Right atrium auricular region (tissue), 2 donors: ENCODE measurements around the gene GNAT3. TPM values are rescaled to one million over a fixed set of nuclear protein-coding genes. Genes with fewer than 3 reads are reported as not detected.

Experiments used
- DNase-seq: peaks from one replicate; pipeline ENCODE4 v3.0.0-alpha.2; 2019; ENCODE audit warnings: low spot score
- H3K27ac ChIP-seq, 2 donors: fragments of 200-600 bp; sonication (generic); 1 replicate in 1 of 2; 2 replicates in 1 of 2; pipeline ENCODE4 v1.5.1; 2016 to 2019
- H3K27me3 ChIP-seq, 2 donors: fragments of 200-600 bp; sonication (generic); one replicate each; pipeline versions ENCODE4 v1.5.1 to v1.6.0; 2017 to 2019
- H3K36me3 ChIP-seq: fragments of 200-600 bp; sonication (generic); one replicate; pipeline ENCODE4 v1.5.1; 2016
- H3K4me1 ChIP-seq, 2 donors: fragments of 200-600 bp; sonication (generic); one replicate each; pipeline versions ENCODE4 v1.5.1 to v1.6.0; 2017 to 2019
- H3K4me3 ChIP-seq, 2 donors: fragments of 200-600 bp; sonication (generic); 1 replicate in 1 of 2; 2 replicates in 1 of 2; pipeline ENCODE4 v1.5.1; 2017 to 2019; ENCODE audit warnings: mild to moderate bottlenecking in 1 of 2, moderate library complexity in 1 of 2
- H3K9me3 ChIP-seq, 2 donors: fragments of 200-600 bp; sonication (generic); one replicate each; pipeline ENCODE4 v1.5.1; 2019
- total RNA-seq, 2 donors: library from RNA; depleted of rRNA; stranded (reverse); fragments of >200 nt; gene quantifications; one replicate each; pipeline ENCODE4 v1.1.0, GENCODE V29; 2016
- TF ChIP-seq, protein P1 (sequence below), 2 donors: fragments of 200-600 bp; sonication (generic); IDR thresholded peaks; one replicate each; pipeline ENCODE4 v1.5.1; 2019; ENCODE audit warnings: antibody characterized with exemption in 2 of 2

The GNAT3 gene
- total RNA-seq, 2 donors from 2014 or later = not detected

DNA sequence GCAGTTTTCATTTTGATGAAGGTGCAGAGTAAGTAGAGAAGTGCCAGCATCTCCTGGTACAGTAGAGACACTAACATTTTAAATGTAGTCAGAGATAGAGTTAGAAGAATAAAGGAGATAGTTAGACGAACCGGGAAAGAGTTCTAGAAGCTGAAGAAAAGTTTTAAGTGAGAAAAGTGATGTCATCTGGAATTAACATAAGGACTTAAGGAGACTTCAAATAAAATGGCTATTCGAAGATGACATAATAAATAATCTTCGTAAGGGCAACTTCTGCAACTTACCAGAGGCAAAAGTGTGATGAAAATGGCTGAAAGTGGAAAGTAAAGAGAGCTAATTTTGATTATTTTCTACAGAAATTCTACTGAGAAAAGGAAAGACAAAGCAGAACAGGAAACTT, 20.4 kb downstream of the GNAT3 start:
- Histone ChIP-seq H3K27me3 (no peaks in the 10 kb centered on the region), H3K36me3 (no peaks in the 10 kb centered on the region), H3K9me3 (no peaks in the 10 kb centered on the region), H3K27ac (no peak overlapping the region), H3K4me1 (no peaks in the 10 kb centered on the region), H3K4me3 (no peak overlapping the region)
- TF ChIP-seq, protein P1, sequence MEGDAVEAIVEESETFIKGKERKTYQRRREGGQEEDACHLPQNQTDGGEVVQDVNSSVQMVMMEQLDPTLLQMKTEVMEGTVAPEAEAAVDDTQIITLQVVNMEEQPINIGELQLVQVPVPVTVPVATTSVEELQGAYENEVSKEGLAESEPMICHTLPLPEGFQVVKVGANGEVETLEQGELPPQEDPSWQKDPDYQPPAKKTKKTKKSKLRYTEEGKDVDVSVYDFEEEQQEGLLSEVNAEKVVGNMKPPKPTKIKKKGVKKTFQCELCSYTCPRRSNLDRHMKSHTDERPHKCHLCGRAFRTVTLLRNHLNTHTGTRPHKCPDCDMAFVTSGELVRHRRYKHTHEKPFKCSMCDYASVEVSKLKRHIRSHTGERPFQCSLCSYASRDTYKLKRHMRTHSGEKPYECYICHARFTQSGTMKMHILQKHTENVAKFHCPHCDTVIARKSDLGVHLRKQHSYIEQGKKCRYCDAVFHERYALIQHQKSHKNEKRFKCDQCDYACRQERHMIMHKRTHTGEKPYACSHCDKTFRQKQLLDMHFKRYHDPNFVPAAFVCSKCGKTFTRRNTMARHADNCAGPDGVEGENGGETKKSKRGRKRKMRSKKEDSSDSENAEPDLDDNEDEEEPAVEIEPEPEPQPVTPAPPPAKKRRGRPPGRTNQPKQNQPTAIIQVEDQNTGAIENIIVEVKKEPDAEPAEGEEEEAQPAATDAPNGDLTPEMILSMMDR (IDR thresholded peaks at IDR 0.05) = no peak
- DNase-seq = no peak

DNA sequence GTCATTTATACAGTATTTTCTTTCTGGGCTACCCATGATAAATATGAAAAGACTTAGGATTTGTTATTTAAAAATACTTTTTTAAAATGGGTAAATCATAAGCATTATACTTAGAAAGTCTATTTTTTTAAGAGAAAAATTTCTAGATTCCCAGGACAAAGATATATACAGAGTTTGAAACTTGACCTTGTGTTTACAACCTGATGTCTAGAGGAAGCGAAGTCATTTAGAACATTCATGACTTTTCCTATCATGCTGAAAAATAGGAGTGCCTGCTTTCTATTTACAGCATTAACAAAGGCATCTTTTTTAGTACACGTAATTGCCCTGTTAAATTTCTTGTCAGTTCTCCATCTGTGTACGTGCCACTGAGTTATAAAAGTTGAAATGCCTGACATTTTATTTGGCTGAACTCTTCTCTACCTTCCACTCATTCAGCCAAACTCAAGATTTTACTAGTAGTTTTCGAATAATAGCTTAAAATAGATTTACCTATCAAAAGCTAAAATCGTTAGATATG, 23.0 kb downstream of the GNAT3 start:
- H3K36me3 ChIP-seq = no peaks in the 10 kb centered on the region
- peak overlapping the region in 1 of 2 donors; percentile 4 for H3K27ac ChIP-seq
- no peak for DNase-seq
- TF ChIP-seq, protein P1 (IDR thresholded peaks at IDR 0.05) = no peak
- no peaks in the 10 kb centered on the region for H3K4me1 ChIP-seq
- no peaks in the 10 kb centered on the region for H3K9me3 ChIP-seq
- no peaks in the 10 kb centered on the region for H3K27me3 ChIP-seq
- no peak overlapping the region for H3K4me3 ChIP-seq

DNA sequence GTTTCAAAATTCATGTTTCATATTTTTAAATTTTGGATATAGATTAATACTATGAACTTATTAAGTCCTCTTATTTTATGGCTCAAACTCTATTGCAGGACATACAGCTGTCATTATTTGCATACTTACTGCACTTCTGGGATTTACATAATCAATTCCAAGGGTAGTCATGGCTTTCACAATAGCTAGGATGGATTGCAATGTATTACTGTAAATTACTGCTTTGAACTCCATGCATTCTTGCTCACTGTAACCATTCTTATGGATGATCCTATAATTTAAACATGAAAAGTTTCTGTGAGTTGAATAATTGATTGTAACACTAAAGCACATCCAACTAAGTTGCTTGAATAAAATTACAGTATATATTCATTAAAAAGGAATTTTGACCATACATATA, 23.5 kb downstream of the GNAT3 start:
- Histone ChIP-seq H3K36me3 (no peaks in the 10 kb centered on the region), H3K9me3 (no peaks in the 10 kb centered on the region), H3K27me3 (no peaks in the 10 kb centered on the region), H3K4me3 (no peak overlapping the region), H3K27ac (no peak overlapping the region), H3K4me1 (no peaks in the 10 kb centered on the region)
- no peak for DNase-seq
- TF ChIP-seq, protein P1 (IDR thresholded peaks at IDR 0.05) = no peak

DNA sequence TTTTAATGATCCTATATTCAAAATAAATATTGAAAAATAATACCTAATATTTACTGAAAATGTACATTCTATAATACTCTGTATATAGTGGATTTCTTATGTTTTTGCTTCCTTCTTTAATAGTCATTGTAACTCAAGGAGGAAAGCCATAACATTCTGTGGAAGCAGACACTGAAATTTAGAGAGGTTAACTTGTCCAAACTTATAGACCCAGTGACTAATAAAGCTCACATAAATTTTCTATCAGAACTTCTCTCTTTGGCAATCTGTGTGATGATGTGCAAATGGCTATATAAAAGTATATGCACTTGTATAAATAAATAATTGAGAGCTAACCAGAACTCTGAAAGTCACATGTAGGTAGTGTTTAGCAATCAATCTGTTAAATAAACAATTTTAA, 26.1 kb downstream of the GNAT3 start:
- no peak for DNase-seq
- Histone ChIP-seq H3K27ac (no peak overlapping the region), H3K27me3 (no peaks in the 10 kb centered on the region), H3K36me3 (no peaks in the 10 kb centered on the region), H3K4me3 (no peak overlapping the region), H3K9me3 (no peaks in the 10 kb centered on the region), H3K4me1 (peaks cover 0 to 4% of the 10 kb centered on the region in 2 donors)
- TF ChIP-seq, protein P1 (IDR thresholded peaks at IDR 0.05) = no peak

DNA sequence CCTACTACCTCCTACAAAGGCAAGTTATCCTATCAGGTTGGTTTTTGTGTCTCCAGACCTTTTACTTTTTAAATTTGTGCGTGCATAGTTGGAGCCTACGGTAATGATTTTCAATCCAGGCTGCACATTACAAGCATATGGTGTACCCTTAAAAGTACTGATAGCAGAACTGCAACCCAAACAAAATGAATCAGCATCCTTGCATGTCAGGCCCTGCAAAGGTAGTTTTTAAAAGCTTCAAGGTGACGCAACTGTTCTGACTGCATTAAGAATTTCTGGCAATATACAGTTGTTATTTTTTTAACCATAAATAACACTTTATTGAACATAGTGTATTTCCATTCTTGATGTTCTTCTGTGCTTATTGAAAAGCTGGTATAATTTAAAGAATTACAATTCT, 28.9 kb downstream of the GNAT3 start:
- H3K27me3 ChIP-seq = no peaks in the 10 kb centered on the region
- H3K9me3 ChIP-seq = no peaks in the 10 kb centered on the region
- no peak for DNase-seq
- no peak overlapping the region for H3K27ac ChIP-seq
- no peak overlapping the region for H3K4me3 ChIP-seq
- TF ChIP-seq, protein P1 (IDR thresholded peaks at IDR 0.05) = no peak
- H3K36me3 ChIP-seq = no peaks in the 10 kb centered on the region
- peaks cover 0 to 13% of the 10 kb centered on the region in 2 donors for H3K4me1 ChIP-seq
